ENCODE data around the gene TSC2. TPM values are rescaled to one million over a fixed set of nuclear protein-coding genes. Genes with fewer than 3 reads are reported as not detected.

TSC2 gene
- total and polyA plus RNA-seq, 9 of the 15 experiments (the other 6 are each of a cell fraction or from before 2014, with no cell fraction given), result 1.3 to 68.1 (median 16.6) TPM

DNA sequence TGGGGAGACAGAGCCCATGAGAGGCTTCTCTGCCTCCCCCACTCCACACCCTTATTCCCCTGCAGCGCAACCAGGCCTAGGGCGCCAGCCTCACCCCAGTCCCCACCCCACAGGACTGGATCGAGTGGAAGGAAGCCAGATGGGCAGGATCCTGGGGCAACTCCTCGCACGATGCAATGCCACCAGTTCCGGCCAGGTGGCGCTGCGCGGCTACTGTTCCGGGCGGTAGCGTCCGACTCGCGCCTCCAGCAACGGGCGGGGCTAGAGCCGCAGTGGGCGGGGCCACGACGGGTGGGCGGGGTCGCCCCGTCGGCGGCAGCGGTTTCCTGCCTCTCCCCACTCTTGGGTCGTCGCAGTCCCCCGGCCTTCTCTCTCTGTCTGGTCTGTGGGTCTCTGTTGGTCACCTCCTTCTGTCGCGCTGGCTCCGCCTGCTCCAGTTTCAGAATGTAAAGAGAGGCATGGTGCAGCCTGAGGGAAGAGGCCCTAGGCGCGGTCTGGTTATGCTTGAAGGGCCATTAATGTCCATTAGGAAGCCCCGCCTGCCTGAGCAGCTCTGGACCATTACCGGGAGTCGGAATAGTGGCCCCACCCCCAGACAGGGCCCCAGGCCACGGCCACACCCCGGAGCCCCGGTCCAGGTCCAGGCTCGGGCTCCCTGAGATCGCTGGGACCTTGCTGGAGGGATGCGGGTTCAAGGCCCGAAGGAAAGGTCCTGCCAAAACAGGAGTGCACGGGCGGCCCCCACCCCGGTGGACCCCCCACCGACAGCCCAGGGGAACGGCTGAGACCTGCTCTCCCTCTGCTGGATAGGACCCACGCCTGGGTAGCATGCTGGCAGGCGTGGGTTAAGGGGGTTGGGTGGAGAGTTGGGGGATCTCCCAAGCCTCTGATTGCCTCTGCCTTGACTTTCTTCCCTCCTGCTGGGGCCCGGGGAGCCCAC is 24.4 kb upstream of the TSC2 start (continued):
- TF ChIP-seq NFYB (IDR thresholded peaks at IDR 0.05; ENCODE audit: extremely low read depth, insufficient read length), result no peak
- TF ChIP-seq U2AF1 (optimal IDR thresholded peaks at IDR 0.05; ENCODE audit: low read depth, low read length), result no peak
- no peak for TF ChIP-seq ZNF23 (CRISPR knock-in tag; IDR thresholded peaks at IDR 0.05)
- no peak for TF ChIP-seq ZNF785 (CRISPR knock-in tag; IDR thresholded peaks at IDR 0.05)
- TF ChIP-seq SRF (CRISPR knock-in tag; IDR thresholded peaks at IDR 0.05), result peak in 1 of 2 experiments; percentile 65; a peak in 1 of 4 replicates
- peak; percentile 44; the same call in 1 of the 2 replicates for TF ChIP-seq SMAD4 (CRISPR knock-in tag; conservative IDR thresholded peaks at IDR 0.05)
- no peak for TF ChIP-seq ZNF830 (CRISPR knock-in tag; IDR thresholded peaks at IDR 0.05)
- TF ChIP-seq PTBP1 (IDR thresholded peaks at IDR 0.05; ENCODE audit: low read depth, low read length), result no peak
- TF ChIP-seq, protein P1, sequence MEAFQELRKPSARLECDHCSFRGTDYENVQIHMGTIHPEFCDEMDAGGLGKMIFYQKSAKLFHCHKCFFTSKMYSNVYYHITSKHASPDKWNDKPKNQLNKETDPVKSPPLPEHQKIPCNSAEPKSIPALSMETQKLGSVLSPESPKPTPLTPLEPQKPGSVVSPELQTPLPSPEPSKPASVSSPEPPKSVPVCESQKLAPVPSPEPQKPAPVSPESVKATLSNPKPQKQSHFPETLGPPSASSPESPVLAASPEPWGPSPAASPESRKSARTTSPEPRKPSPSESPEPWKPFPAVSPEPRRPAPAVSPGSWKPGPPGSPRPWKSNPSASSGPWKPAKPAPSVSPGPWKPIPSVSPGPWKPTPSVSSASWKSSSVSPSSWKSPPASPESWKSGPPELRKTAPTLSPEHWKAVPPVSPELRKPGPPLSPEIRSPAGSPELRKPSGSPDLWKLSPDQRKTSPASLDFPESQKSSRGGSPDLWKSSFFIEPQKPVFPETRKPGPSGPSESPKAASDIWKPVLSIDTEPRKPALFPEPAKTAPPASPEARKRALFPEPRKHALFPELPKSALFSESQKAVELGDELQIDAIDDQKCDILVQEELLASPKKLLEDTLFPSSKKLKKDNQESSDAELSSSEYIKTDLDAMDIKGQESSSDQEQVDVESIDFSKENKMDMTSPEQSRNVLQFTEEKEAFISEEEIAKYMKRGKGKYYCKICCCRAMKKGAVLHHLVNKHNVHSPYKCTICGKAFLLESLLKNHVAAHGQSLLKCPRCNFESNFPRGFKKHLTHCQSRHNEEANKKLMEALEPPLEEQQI (IDR thresholded peaks at IDR 0.05), result no peak
- peak; percentile 14 for TF ChIP-seq ZFP36 (IDR thresholded peaks at IDR 0.05; ENCODE audit: low read depth, low read length, partially characterized antibody)
- TF ChIP-seq TOE1 (IDR thresholded peaks at IDR 0.05; ENCODE audit: borderline replicate concordance), result no peak
- no peak for TF ChIP-seq TOE1 (CRISPR knock-in tag; IDR thresholded peaks at IDR 0.05; ENCODE audit: borderline replicate concordance, low read depth)
- peak; percentile 25; the same call in 1 of the 2 replicates for TF ChIP-seq RFX5 (IDR thresholded peaks at IDR 0.05; ENCODE audit: low read depth, low read length)
- no peak for TF ChIP-seq EHMT2 (IDR thresholded peaks at IDR 0.05)
- TF ChIP-seq SMARCA5 (IDR thresholded peaks at IDR 0.05), result no peak
- TF ChIP-seq POLR2H (tag; IDR thresholded peaks at IDR 0.05; ENCODE audit: low read depth), result no peak
- TF ChIP-seq NFIC (IDR thresholded peaks at IDR 0.05), result 0 out of 2 replicates have a peak, but pooled peaks have one; percentile 36
- peak; percentile 12 for TF ChIP-seq TAF1 (IDR thresholded peaks at IDR 0.05; ENCODE audit: control insufficient read depth, extremely low read depth, insufficient read depth, low read length, severe bottlenecking)
- TF ChIP-seq MYNN (IDR thresholded peaks at IDR 0.05), result 0 out of 2 replicates have a peak, but pooled peaks have one; percentile 14
- TF ChIP-seq MYNN (CRISPR knock-in tag; IDR thresholded peaks at IDR 0.05), result no peak
- TF ChIP-seq, protein P2, sequence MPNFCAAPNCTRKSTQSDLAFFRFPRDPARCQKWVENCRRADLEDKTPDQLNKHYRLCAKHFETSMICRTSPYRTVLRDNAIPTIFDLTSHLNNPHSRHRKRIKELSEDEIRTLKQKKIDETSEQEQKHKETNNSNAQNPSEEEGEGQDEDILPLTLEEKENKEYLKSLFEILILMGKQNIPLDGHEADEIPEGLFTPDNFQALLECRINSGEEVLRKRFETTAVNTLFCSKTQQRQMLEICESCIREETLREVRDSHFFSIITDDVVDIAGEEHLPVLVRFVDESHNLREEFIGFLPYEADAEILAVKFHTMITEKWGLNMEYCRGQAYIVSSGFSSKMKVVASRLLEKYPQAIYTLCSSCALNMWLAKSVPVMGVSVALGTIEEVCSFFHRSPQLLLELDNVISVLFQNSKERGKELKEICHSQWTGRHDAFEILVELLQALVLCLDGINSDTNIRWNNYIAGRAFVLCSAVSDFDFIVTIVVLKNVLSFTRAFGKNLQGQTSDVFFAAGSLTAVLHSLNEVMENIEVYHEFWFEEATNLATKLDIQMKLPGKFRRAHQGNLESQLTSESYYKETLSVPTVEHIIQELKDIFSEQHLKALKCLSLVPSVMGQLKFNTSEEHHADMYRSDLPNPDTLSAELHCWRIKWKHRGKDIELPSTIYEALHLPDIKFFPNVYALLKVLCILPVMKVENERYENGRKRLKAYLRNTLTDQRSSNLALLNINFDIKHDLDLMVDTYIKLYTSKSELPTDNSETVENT (CRISPR knock-in tag; IDR thresholded peaks at IDR 0.05), result no peak

Measured in K562 (cell line).